Stomach smooth muscle (tissue), 2 donors: ENCODE measurements around the gene LIG1.
"Not testable (repeated sequence)": the region's sequence is repeated elsewhere in the genome, so short reads cannot be mapped to it uniquely, and the experiment has no call there.

ENCODE experiments used
- H3K27ac ChIP-seq: one replicate; pipeline ENCODE4 v1.7.0; 2013; ENCODE audit warnings: mild to moderate bottlenecking, low read length, inconsistent platforms
- H3K27me3 ChIP-seq, 2 donors: one replicate each; pipeline ENCODE4 v1.7.0; 2013; ENCODE audit warnings: low read length in 2 of 2; ENCODE audit not compliant: insufficient read depth in 2 of 2, control insufficient read depth in 1 of 2
- H3K36me3 ChIP-seq, 2 donors: one replicate each; pipeline ENCODE4 v1.7.0; 2013; ENCODE audit warnings: low read length in 2 of 2; ENCODE audit not compliant: control insufficient read depth in 2 of 2, insufficient read depth in 2 of 2
- H3K4me1 ChIP-seq: one replicate; pipeline ENCODE4 v1.7.0; 2013; ENCODE audit warnings: low read length; ENCODE audit not compliant: control insufficient read depth, insufficient read depth
- H3K4me3 ChIP-seq, 2 donors: one replicate each; pipeline ENCODE4 v1.7.0; 2013; ENCODE audit warnings: low read length in 2 of 2
- H3K9ac ChIP-seq, 2 donors: one replicate each; pipeline ENCODE4 v1.7.0; 2013; ENCODE audit warnings: low read length in 2 of 2, mild to moderate bottlenecking in 1 of 2
- H3K9me3 ChIP-seq, 2 donors: one replicate each; pipeline ENCODE4 v1.7.0; 2013; ENCODE audit warnings: low read length in 2 of 2; ENCODE audit not compliant: control insufficient read depth in 2 of 2
- donor health status: healthy.
- donor health status: Pancreatic carcinoma.

The LIG1 gene

DNA sequence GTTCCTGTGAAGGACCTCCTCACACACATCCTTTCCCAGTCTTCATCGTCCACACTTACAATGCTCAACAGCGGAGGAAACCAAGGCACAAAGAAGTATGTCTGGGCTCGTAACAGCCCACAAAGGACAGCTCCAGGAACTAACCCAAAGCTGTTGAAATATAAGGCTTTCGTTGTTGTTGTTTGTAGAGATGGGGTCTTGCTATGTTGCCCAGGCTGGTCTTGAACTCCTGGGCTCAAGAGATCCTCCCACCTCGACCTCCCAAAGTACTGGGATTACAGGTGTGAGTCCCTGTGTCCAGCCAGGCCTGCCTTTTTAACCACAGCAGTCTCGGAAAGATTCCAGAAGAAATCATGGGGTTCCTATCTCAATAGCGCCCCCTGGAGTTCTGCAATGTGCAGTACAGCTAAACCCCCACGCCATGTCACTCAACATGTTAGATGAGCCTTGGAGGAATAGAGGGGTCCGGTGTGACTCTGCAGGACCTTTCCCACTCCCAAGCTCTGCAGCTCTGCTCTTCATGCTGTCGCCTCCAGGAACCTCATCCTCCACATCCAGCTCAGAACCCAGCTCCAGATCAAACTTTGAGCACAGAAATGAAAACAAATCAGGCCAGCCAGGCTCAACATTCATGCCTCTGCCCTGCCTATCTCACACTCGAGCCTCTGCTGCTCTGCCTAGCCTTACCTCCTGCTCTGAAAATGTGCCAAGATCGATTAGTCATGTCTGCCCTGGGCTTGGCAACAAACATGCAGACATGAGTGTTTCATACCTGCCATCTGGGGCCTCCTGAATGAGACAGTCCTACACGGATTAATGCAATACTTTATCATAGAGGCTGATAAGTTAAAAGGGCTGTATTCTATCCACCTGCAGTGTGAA is 67.0 kb downstream of the LIG1 start:
- Histone ChIP-seq H3K27ac (no peak overlapping the region), H3K9me3 (no peaks in the 10 kb centered on the region), H3K36me3 (peaks cover 21 to 23% of the 10 kb centered on the region in 2 donors), H3K9ac (no peak overlapping the region), H3K4me1 (peaks cover 12% of the 10 kb centered on the region), H3K27me3 (no peaks in the 10 kb centered on the region), H3K4me3 (no peak overlapping the region)

- peaks cover 31 to 47% of the 10 kb centered on the region in 2 donors for H3K36me3 ChIP-seq
- no peak overlapping the region for H3K4me3 ChIP-seq
- H3K9ac ChIP-seq = no peak overlapping the region
- H3K27ac ChIP-seq = no peak overlapping the region
- no peaks in the 10 kb centered on the region for H3K4me1 ChIP-seq
- H3K27me3 ChIP-seq = no peaks in the 10 kb centered on the region
- H3K9me3 ChIP-seq = peaks cover 0 to 3% of the 10 kb centered on the region in 2 donors
Measured at GRCh38 chr19:48095612-48096175, 74.5 kb downstream of the LIG1 start.

DNA sequence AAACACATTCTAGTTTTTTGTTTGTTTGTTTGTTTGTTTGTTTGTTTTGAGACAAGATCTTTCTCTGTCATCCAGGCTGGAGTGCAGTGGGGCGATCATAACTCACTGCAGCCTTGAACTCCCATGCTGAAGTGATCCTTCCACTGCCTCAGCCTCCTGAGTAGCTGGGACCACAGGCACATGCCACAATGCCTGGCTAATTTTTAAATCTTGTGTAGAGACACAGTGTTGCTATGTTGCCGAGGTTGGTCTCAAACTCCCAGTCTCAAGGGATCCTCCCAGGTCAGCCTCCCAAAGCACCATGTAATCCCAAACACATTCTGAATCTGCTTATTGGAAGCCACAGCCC is 75.3 kb downstream of the LIG1 start:
- H3K4me3 ChIP-seq = no peak overlapping the region
- H3K36me3 ChIP-seq = peaks cover 31 to 47% of the 10 kb centered on the region in 2 donors
- H3K27ac ChIP-seq = no peak overlapping the region
- H3K9ac ChIP-seq = no peak overlapping the region
- H3K4me1 ChIP-seq = no peaks in the 10 kb centered on the region
- no peaks in the 10 kb centered on the region for H3K27me3 ChIP-seq
- H3K9me3 ChIP-seq = peaks cover 0 to 3% of the 10 kb centered on the region in 2 donors

- Histone ChIP-seq H3K4me1 (peaks cover 4% of the 10 kb centered on the region), H3K4me3 (no peak overlapping the region), H3K27ac (no peak overlapping the region), H3K27me3 (no peaks in the 10 kb centered on the region), H3K9ac (no peak overlapping the region), H3K36me3 (peaks cover 26 to 42% of the 10 kb centered on the region in 2 donors), H3K9me3 (peaks cover 0 to 3% of the 10 kb centered on the region in 2 donors)
Measured at GRCh38 chr19:48094129-48094854, 75.9 kb downstream of the LIG1 start.

DNA sequence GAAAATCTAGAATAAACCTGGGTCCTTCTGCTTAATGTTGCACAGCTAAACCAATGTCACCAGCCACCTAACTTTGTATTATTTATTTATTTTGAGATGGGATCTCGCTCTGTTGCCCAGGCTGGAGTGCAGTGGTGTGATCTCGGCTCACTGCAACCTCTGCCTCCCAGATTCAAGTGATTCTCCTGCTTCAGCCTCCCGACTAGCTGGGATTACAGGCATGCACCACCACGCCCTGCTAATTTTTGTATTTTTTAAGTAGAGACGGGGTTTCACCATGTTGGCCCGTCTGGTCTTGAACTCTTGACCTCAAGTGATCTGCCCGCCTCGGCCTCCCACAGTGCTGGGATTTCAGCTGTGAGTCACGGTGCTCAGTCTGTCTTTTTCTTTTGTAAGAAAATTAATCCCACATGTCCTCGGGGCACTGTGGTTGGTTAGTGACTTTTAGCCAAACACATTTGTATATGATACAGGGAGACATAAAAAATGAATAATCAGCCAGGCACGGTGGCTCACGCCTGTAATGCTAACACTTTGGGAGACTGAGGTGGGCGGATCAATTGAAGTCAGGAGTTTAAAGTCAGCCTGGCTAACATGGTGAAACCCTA is 78.9 kb downstream of the LIG1 start:
- not testable (repeated sequence) for H3K27me3 ChIP-seq, H3K4me3 ChIP-seq, H3K9me3 ChIP-seq, H3K4me1 ChIP-seq, H3K27ac ChIP-seq, H3K9ac ChIP-seq
- H3K36me3 ChIP-seq = peaks cover 18 to 29% of the 10 kb centered on the region in 2 donors

DNA sequence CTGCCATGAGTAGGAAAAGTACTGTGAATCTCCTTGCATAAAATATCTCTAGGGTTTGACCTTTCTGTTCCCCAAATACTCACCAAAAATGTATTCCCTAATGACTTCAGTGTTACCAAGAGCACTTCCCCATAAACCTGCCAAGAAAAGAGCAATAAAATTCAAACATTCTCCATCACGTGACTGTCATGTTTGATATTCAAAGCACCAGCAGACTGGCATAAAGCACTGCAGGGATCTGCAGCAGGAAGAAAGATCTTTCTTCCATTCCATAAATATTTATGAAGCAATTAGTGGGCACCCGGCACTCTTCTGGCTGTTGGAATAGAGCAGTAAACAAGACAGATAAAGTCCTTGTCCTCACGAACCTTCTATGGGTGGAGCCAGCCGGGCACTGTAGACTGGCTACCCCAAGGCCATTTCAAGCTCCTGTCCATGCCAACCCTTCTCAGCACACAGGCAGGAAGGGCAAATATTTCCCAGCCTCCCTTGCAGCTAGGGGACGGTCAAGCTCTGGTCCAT is 79.8 kb downstream of the LIG1 start:
- Histone ChIP-seq H3K27ac (no peak overlapping the region), H3K9me3 (peaks cover 3% of the 10 kb centered on the region in 2 donors), H3K9ac (no peak overlapping the region), H3K4me1 (peaks cover 4% of the 10 kb centered on the region), H3K27me3 (no peaks in the 10 kb centered on the region), H3K4me3 (no peak overlapping the region), H3K36me3 (peaks cover 20 to 21% of the 10 kb centered on the region in 2 donors)

DNA sequence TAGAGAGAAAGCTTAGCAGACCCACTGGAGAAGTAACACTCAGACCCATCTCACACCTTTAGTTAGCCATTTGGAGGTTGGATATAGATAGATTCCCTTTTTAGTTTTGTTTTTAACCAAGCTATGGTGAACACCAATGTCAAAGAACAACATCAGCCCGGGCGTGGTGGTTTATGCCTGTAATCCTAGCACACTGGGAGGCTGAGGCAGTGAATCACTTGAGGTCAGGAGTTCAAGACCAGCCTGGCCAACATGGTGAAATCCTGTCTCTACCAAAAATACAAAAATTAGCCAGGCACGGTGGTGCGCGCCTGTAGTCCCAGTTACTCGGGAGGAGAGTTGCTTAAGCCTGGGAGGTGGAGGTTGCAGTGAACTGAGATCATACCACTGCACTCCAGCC is 81.2 kb downstream of the LIG1 start:
- H3K27ac ChIP-seq, H3K4me1 ChIP-seq, H3K9me3 ChIP-seq, H3K27me3 ChIP-seq, H3K4me3 ChIP-seq, H3K9ac ChIP-seq: not testable (repeated sequence)
- peaks cover 8 to 10% of the 10 kb centered on the region in 2 donors for H3K36me3 ChIP-seq

DNA sequence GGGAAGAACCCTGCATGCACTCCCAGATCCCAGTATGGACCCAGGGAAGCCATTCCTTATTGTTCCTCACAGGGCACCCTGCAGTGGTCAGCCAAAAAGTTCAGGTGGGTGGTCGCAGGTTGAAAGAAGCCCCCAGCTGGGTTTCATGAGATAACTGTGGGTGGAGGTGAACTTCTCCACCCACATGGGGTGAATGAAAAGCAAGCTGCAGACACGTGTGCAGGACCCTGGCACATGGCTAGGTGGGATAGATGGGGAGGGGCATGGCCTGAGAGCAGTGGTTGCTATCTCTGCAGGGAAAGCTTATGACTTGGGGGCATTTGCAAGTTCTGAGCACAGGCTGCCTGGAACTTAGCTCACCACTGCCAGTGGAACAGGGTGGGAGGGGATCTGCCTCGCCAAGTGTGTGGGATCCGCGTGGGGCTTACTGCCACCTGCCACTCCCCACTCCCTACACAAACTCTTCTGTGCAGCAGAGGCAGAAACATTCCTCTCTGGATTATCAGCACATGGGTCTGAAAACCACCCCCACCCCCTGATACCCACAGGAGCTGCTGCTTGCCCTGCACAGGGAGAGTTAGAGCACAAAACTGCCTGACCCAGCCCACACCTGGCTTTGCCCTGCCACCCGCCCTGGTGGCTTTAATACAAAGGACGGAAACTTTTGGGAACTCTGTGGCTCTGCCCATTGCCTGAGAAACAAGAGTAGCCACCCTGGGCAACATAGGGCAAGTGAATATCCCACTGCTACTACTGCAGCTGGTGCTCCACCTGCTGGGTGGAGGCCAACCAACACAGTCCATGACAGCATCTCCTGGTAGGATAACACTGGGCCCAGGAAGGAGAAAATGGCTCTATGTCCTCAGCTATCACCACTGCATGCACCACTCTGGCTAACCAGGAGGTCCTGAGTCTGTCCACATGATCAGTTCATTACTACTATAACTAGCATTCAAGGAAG is 84.0 kb downstream of the LIG1 start:
- Histone ChIP-seq H3K4me3 (no peak overlapping the region), H3K27ac (no peak overlapping the region), H3K9ac (no peak overlapping the region), H3K4me1 (peaks cover 7% of the 10 kb centered on the region), H3K27me3 (no peaks in the 10 kb centered on the region), H3K36me3 (peaks cover 0 to 3% of the 10 kb centered on the region in 2 donors), H3K9me3 (peaks cover 0 to 6% of the 10 kb centered on the region in 2 donors)

GRCh38 chr19:48085076-48085475 is 85.1 kb downstream of the LIG1 start:
- H3K4me3 ChIP-seq = no peak overlapping the region
- H3K27me3 ChIP-seq = no peaks in the 10 kb centered on the region
- H3K9me3 ChIP-seq = peaks cover 0 to 6% of the 10 kb centered on the region in 2 donors
- no peak overlapping the region for H3K27ac ChIP-seq
- no peak overlapping the region for H3K9ac ChIP-seq
- H3K36me3 ChIP-seq = peaks cover 0 to 3% of the 10 kb centered on the region in 2 donors
- peaks cover 7% of the 10 kb centered on the region for H3K4me1 ChIP-seq
